Colonic mucosa (tissue), 4 donors: ENCODE data around the gene FAM168A. TPM values are rescaled to one million over a fixed set of nuclear protein-coding genes. Genes with fewer than 3 reads are reported as not detected.

Experiments
- DNase-seq: peaks from one replicate; pipeline ENCODE4 v3.0.0-alpha.2; 2020
- H3K27ac ChIP-seq: fragments of 200-600 bp; one replicate; pipeline ENCODE4 v1.8.0; 2021
- H3K27me3 ChIP-seq: fragments of 200-600 bp; one replicate; pipeline ENCODE4 v1.8.0; 2021
- H3K36me3 ChIP-seq: fragments of 200-600 bp; one replicate; pipeline ENCODE4 v1.8.0; 2021
- H3K4me1 ChIP-seq: fragments of 200-600 bp; one replicate; pipeline ENCODE4 v1.8.0; 2021; ENCODE audit warnings: mild to moderate bottlenecking
- H3K4me3 ChIP-seq: fragments of 200-600 bp; one replicate; pipeline ENCODE4 v1.8.0; 2021
- H3K9ac ChIP-seq, 2 donors: one replicate each; pipeline ENCODE4 v1.7.0; 2013; ENCODE audit warnings: control low read depth in 2 of 2, low read depth in 2 of 2, low read length in 2 of 2
- H3K9me3 ChIP-seq: fragments of 200-600 bp; one replicate; pipeline ENCODE4 v1.8.0; 2021
- CTCF ChIP-seq: fragments of 200-600 bp; IDR thresholded peaks from one replicate; pipeline ENCODE4 v1.8.0; 2022; ENCODE audit warnings: antibody characterized with exemption, mild to moderate bottlenecking
- intact Hi-C: fragments of 100-400 bp; cut with DNase I; formaldehyde crosslinking; loops from one replicate; pipeline ENCODE4 v1.14.1; 2022
- total RNA-seq, 2 donors: library from RNA; stranded (reverse); fragmentation: NEBNext Ultra II Directional in 1 of 2; extraction: Animal tissue kit (Norgen Biotek cat#: 25700) in 1 of 2; gene quantifications; one replicate each; pipeline ENCODE4 v1.2.1, GENCODE V29; 2021
- donor health status: healthy.
- donor health status: DM: no; HTN: no; CAD: no.
- donor health status: DM: no; HTN: no; CAD: no.

Gene FAM168A
- total RNA-seq, 2 donors from 2014 or later, result 16.9 to 21.6 TPM

GRCh38 chr11:73393011-73393380 lies 204.9 kb downstream of the FAM168A start:
- no peak for DNase-seq
- intact Hi-C loops, result loop anchor here (10.0 kb wide), 1 partner anchor 98 kb away; no protein-coding TSS in a partner anchor
- no peak overlapping the region for H3K9ac ChIP-seq
- no peaks in the 10 kb centered on the region for H3K36me3 ChIP-seq
- no peak overlapping the region for H3K4me3 ChIP-seq
- H3K27ac ChIP-seq, result no peak overlapping the region
- no peaks in the 10 kb centered on the region for H3K9me3 ChIP-seq
- no peak for TF ChIP-seq CTCF
- no peaks in the 10 kb centered on the region for H3K4me1 ChIP-seq
- no peaks in the 10 kb centered on the region for H3K27me3 ChIP-seq

GRCh38 chr11:73392108-73393010 lies 205.6 kb downstream of the FAM168A start:
- intact Hi-C loops, result loop anchor here (10.0 kb wide), 1 partner anchor 98 kb away; no protein-coding TSS in a partner anchor
- TF ChIP-seq CTCF, result no peak
- H3K9me3 ChIP-seq, result no peaks in the 10 kb centered on the region
- no peak overlapping the region for H3K27ac ChIP-seq
- no peak overlapping the region for H3K9ac ChIP-seq
- H3K27me3 ChIP-seq, result no peaks in the 10 kb centered on the region
- H3K4me1 ChIP-seq, result no peaks in the 10 kb centered on the region
- H3K4me3 ChIP-seq, result no peak overlapping the region
- DNase-seq, result no peak
- no peaks in the 10 kb centered on the region for H3K36me3 ChIP-seq

GRCh38 chr11:73391665-73392064 lies 206.2 kb downstream of the FAM168A start:
- no peak overlapping the region for H3K9ac ChIP-seq
- H3K27me3 ChIP-seq, result no peaks in the 10 kb centered on the region
- no peak overlapping the region for H3K27ac ChIP-seq
- H3K4me1 ChIP-seq, result no peaks in the 10 kb centered on the region
- no peaks in the 10 kb centered on the region for H3K36me3 ChIP-seq
- H3K9me3 ChIP-seq, result no peaks in the 10 kb centered on the region
- DNase-seq, result no peak
- TF ChIP-seq CTCF, result no peak
- intact Hi-C loops, result loop anchor here (10.0 kb wide), 1 partner anchor 97 kb away; no protein-coding TSS in a partner anchor
- H3K4me3 ChIP-seq, result no peak overlapping the region

GRCh38 chr11:73390601-73391565 lies 207.0 kb downstream of the FAM168A start:
- Histone ChIP-seq H3K27me3 (no peaks in the 10 kb centered on the region), H3K4me3 (no peak overlapping the region), H3K27ac (no peak overlapping the region), H3K36me3 (no peaks in the 10 kb centered on the region), H3K9me3 (no peaks in the 10 kb centered on the region), H3K9ac (no peak overlapping the region), H3K4me1 (no peaks in the 10 kb centered on the region)
- no peak for TF ChIP-seq CTCF
- DNase-seq, result no peak
- intact Hi-C loops, result loop anchor here (10.0 kb wide), 1 partner anchor 96 kb away; no protein-coding TSS in a partner anchor

- Histone ChIP-seq H3K27me3 (no peaks in the 10 kb centered on the region), H3K4me3 (no peak overlapping the region), H3K27ac (no peak overlapping the region), H3K36me3 (no peaks in the 10 kb centered on the region), H3K4me1 (no peaks in the 10 kb centered on the region), H3K9me3 (no peaks in the 10 kb centered on the region), H3K9ac (no peak overlapping the region)
- intact Hi-C loops, result loop anchor here (10.0 kb wide), 1 partner anchor 95 kb away; no protein-coding TSS in a partner anchor
- DNase-seq, result no peak
- TF ChIP-seq CTCF, result no peak
Observed at GRCh38 chr11:73389916-73390315, 208.0 kb downstream of the FAM168A start.
